Hematopoietic multipotent progenitor cell treated with erythropoietin and hydrocortisone succinate and interleukin-3 and kit ligand, for 17 days (in vitro differentiated cells): Measurements from ENCODE around the gene CD22.
"Not testable (repeated sequence)": the region's sequence is repeated elsewhere in the genome, so short reads cannot be mapped to it uniquely, and the experiment has no call there.

ENCODE experiments used
- DNase-seq: peaks from one replicate; pipeline ENCODE4 v3.0.0-alpha.2; 2015; ENCODE audit warnings: low spot score

CD22 gene

DNA sequence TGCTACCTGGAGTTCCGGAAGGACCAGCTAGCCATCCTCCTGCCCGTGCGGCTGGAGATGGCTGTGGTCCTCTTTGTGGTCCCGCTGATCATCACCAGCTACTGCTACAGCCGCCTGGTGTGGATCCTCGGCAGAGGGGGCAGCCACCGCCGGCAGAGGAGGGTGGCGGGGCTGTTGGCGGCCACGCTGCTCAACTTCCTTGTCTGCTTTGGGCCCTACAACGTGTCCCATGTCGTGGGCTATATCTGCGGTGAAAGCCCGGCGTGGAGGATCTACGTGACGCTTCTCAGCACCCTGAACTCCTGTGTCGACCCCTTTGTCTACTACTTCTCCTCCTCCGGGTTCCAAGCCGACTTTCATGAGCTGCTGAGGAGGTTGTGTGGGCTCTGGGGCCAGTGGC is 30.4 kb downstream of the CD22 start:
- DNase-seq = not testable (repeated sequence)

DNA sequence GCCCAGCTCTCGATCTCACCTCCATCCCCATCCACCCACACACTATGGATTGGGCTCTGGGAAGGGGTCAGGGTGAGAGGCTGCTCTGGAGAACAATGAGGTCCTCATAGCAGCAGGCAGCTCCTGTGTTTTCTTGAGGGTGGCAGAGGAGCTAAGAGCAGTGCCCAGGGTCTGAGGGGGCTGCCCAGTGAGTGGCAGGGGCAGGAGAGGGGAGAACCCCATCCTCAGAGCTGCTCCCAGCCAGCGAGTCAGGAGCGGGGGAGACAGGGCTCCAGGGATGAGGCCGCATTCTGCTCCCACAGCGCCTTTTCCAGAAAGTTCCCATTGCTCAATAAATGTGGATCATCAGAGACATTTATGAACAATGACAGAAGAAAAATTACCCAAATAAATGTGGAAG is 31.1 kb downstream of the CD22 start:
- not testable (repeated sequence) for DNase-seq

DNA sequence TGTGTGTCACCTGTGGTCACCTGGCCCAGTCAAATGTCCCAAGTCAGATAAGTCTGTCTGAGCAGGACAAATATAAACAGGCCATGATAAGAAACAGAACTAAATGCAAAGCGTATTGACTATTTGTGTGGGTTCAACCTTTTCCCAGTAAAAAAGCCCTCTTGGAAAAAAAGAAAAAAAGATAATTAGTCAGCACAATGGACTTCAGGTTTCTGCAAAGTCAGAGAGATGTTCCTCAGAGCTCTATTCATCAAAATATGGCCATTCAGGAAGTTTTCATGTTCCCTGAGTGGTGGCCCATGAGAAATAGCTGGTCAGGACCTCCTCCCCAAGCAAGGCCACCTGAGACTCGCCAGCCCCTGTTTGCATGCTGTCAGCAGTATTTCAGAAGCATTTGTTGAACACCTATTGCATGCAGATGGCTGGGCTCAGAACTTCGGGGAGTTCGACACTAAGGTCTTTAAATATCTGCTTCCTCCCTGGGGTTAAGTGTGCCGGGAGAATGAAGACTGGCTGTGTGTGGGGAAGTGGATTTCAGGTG is 32.0 kb downstream of the CD22 start:
- no peak for DNase-seq

DNA sequence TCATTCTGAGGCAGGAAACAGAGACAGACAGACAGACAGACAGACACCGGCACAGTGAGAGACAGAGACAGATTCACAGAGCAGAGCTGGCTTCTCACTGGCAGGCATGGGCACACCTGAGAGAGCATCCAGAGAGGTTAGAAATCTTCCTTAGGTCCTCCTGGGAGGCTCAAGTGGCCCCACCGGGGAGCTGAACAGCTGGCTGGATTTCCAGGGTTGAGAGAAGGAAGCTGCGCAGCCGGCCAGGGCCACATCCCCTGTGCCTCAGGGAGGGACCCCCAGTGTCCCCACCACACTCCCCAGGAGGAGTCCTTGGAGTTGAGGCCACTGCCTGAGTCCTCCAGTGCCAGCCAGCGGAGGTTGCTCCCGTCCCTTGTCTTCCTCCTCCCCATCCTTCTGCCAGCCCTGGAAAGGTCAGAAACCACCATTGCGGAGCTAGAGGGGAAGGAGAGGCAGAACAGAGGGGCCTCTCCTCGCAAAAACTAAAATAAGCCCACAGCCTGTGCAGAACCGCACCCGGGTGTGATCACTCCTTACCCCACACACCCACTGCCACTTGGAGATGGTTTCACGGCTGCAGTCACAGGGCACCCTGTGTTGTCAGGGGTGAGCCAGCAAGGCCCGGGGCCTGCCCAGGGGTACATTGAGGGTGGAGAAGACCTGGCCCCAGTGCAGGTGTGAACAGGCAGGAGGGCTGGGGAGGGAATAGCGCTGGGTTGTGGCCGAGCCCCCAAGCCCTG is 33.4 kb downstream of the CD22 start:
- DNase-seq = no peak

DNA sequence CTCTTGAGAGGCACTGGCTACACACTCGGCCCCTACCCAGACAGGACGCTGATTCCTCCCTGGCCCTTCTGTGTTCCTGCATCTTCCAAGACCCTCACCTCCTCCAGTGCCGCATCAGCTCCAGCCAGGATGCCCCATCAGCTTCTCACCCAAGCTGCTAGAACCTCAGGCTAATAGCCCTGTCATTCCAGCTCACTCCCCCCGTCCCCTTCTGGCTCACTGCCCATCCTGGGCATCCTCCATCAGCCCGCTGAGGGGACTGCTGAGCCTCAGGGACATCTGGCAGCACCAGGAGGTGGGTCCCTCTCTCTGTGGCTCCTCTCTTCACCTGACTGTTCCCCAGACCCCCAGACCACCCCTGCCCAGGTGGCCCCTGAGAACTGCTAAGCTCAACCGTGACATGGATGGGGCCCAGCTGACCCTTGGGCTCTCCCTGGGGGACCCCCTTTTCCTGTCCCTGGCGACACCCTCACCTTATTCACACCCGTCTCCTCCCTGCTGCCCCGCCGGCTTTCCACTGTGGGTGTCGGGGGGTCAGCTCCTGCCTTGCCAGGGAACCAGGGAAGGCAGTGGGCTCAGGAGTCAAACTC is 34.1 kb downstream of the CD22 start:
- no peak for DNase-seq

DNA sequence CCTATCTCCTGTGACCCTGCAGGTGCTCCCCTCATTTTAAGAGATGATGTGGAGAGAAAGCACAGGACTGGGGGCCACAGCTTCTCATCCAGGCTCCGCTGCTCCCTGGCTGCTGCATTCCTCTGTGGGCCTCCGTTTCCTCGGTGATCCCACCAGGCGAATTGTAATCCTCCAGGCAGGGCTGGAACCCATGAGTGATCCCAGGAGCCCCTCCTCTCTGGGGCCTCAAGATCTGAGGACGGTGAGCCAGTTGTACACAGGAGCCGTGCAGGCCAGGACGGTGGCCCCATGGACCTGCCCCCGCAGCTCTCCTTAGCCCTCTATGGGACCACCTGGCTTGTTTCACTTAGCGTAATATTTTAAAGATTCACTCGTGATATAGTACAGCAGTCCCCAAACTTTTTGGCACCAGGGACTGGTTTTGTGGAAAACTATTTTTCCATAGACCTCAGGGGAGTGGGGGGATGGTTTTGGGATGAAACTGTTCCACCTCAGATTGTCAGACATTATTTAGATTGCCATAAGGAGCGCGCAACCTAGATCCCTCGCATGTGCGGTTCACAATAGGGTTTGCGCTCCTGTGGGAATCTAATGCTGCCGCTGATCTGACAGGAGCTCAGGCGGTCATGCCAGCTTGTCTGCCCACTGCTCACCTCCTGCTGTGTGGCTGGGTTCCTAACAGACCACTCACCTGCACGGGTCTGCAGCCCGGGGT is 34.9 kb downstream of the CD22 start:
- DNase-seq = no peak

DNA sequence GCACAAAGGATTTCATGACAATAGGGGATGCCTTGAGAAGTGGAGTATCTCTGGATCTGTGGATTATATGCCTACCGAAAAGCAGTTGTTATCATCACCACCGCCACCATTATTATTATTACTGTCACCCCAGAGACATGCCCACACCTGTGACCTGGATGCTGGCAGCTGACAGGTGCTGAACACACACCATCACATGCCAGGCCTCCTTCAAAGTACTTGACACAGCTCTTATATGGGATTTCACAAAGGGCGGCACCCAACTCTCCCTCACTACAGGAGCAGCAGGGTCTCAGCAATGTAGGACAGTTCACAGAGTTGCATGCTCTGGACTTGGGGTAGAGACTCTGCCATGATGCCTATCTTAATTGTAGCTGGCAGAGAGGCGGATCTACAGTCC is 36.3 kb downstream of the CD22 start:
- DNase-seq = no peak

DNA sequence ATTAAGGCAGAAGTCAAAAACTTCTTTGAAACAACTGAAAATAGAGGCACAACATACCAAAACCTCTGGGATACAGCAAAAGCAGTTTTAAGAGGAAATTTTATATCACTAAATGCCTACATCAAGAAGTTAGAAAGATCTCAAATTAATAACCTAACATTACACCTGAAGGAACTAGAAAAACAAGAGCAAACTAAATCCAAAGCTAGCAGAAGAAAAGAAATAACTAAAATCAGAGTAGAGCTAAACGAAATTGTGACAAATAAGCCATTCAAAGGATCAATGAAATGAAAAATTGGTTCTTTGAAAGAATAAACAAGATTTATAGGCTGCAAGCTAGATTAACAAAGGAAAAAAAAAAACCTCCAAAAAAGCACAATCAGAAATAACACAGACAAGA is 39.4 kb downstream of the CD22 start:
- DNase-seq = no peak

DNA sequence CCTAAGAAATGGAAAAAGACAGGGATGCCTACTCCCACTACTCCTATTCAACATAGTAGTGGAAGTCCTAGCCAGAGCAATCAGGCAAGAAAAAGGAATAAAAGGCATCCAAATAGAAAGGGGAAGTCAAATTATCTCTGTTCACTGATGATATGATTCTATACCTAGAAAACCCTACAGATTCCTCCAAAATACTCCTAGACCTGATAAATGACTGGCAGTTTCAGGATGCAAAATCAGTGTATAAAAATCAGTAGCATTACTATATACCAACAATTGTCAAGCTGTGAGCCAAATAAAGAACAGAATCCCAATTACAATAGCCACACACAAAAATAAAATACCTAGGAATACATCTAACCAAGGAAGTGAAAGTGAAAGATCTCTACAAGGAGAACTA is 40.5 kb downstream of the CD22 start:
- no peak for DNase-seq

DNA sequence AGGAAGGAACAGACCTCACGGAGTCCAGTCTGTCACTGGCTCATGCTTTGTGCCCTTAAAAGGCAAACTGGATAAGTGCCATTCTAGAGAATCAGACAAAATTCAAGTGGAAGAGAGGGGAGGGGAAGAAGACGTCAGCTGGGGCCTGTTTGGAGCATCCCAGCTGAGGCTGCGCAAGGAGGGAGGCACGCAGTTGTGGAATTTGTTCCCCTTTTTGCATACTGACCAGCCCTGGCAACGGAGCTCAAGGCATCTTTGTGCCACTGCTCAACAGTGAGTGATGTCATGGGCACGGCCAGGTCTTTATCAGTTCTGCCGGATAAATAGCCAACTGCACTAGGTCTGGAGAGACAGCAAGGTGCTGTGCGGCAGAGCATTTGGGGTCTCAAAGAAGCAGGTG is 41.7 kb downstream of the CD22 start, which contains the start of gene GPR42:
GPR42 (plus strand) TSS at position 347 of the 400 bp plus-strand sequence. CDS start 292 bp downstream, outside the sequence.
- no peak for DNase-seq

DNA sequence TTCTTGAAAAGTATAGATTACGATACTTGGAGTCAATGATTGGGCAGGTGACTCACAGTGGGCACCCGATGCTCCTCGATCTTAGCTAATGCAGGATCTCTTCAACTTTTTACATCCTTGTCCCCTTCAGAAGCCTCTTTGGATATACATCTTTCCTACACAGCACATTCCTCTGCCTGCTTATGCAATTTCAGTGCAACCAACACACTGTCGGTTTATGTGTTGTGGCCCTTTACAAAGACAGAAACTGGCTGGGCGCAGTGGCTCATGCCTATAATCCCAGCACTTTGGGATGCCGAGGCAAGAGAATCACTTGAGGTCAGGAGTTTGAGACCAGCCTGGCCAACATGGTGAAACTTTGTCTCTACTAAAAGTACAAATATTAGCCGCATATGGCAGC is 44.5 kb downstream of the CD22 start:
- DNase-seq = no peak

DNA sequence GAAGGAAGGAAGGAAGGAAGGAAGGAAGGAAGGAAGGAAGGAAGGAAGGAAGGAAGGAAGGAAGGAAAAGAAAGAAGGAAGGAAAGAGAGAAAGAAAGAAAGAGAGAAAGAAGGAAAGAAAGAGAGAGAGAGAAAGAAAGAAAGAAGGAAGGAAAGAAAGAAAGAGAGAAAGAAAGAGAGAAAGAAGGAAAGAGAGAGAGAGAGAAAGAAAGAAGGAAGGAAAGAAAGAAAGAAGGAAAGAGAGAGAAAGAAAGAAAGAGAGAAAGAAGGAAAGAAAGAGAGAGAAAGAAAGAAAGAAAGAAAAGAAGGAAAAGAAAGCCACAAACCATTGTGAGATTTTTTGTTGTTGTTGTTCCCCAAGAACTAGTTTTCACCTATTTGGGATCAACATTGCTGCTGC is 45.0 kb downstream of the CD22 start:
- DNase-seq = not testable (repeated sequence)

DNA sequence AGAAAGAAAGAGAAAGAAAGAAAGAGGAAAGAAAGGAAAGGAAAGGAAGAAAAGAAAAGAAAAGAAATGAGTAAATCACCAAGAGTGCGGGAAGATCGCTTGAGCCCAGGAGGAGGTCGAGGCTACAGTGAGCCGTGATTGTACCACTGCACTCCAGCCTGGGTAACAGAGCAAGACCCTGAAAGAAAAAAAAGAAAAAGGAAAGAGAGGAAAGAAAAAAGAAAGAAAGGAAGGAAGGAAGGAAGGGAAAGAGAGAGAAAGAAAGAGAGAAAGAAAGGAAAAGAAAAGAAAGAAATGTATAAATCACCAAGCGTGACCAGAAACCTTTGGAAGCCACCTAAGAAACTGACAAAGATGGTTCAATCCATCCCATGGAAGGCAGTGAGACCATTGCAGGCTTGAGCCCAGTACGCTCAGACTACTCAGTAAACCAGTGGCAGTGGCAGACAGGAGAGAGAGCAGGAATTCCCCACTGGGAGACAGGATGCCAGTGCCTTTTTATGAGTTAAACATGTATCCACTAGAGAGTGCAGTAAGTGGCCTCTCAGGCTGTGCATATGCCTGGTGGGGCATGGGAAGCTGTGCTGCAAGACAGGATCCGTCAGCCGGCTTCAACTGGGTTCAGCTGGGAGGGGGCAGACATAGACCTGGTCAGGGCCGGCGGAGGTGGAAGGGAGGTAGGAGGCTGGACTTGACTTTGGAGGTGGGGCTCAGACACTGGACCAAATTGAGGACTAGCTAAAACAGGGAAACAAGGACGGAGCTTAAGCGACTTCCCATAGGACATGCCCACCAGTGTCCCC is 46.7 kb downstream of the CD22 start:
- DNase-seq = no peak

DNA sequence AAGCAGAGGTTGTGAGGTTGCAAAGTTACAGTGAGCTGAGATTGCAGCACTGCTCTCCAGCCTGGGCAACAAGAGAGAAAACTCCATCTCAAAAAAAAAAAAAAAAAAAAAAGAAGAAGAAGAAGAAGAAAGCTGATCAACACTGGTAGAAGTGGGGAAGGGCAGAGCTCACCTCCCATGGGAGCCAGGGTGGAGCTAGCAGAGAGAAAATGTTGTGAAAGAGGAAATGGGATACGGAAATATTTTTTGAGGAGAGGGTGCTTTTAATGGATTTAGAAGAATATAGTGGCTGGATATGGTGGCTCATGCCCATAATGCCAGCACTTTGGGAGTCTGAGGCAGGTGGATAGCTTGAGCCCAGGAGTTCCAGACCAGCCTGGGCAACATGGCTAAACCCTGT is 48.7 kb downstream of the CD22 start:
- DNase-seq = no peak

DNA sequence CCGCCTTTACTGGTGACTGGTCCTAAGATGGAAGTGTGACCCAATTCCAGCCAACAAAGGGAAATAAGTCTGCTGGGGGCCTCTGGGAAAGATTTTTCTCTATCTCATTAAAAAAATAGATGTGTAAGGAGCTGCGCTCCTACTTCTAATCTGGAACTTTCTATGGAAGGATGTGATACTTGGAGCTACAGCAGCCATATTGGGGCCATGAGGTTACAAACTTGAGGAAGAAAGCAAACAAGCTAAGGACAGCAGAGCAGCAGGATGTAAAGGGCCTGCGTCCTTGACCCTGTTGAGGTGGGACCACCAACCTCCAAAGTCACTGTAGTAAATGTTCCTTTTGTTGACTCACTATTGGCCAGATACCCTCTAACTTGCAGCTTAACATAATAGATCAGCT is 49.4 kb downstream of the CD22 start:
- no peak for DNase-seq

DNA sequence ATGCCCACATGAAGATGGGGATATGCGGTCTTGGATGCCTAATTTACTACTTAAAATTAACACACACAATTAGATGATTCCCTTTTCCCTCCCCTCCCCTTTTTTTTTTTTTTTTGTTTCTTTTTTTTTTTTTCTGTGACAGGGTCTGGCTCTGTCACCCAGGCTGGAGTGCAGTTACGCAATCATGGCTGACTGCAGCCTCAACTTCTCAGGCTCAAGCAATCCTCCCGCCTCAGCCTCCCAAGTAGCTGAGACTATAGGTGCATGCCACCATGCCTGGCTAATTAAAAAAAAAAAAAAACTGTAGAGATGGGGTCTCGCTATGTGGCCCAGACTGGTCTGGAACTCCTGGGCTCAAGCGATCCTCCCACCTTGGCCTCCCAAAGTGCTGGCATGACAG is 50.6 kb downstream of the CD22 start:
- DNase-seq = not testable (repeated sequence)

DNA sequence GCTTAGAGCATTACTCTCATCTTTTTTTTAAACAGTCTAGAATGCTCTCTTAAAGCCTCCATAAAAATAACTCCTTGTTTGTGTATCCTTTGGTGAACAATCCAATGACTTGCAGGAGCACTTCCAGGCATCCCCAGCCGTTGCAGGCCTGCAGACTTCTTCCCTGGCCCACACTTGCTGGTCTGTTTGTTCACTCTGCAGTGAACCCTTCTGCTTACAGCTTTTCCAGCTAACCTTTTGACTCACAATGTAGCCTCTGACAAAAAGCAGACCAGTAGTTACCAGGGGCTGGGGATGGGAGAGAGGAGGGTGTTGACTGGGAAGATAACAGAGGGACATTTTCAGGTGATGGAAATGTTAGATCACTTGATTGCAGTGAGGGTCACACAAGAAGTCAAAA is 51.0 kb downstream of the CD22 start:
- DNase-seq = no peak

DNA sequence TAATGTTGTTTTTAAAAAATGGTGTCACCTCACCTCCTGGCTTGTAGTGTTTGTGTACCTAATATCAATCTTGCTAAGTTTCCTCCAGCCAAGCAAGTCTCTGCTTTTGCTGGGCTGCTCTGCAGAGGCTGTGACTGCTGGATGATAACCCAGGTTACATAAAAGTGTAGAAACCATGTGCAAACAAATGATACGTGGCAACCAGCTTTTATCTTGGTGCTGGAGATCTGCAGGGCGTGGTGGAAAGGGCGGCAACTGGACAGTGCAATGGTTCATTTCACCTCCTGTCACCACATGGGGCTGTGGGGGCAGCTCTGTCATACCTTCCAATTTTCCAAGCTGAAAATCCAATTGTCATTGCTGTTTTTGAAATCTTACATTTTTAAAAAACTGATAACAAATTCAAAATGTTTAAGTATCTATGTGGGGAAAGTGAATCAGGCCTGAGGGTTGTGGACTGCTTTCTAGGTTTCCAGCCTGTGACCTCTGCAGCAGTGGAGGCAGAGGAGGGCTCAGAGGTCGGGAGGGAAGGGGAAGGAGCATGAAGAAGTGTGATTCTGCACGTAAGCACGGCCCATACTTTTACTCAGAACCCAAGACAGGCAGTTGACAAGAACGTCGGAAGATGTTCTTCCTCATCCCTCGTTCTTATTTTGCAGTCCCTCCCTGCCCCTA is 51.6 kb downstream of the CD22 start:
- DNase-seq = peak; percentile 15

DNA sequence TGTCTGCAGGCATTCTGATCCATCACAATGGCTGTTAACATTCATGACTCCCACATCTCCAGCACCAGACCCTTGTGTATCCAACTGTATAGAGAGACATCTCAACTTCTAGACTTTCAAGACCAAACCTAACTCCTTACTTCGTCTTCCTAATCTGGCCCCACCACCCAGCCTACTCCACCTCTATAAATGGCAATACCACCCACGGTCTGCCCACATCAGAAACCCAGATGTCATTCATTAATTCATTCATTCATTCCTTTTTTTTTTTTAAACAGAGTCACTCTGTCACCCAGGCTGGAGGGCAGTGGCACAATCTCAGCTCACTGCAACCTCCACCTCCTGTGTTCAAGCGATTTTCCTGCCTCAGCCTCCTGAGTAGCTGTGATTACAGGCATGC is 52.3 kb downstream of the CD22 start:
- DNase-seq = no peak

DNA sequence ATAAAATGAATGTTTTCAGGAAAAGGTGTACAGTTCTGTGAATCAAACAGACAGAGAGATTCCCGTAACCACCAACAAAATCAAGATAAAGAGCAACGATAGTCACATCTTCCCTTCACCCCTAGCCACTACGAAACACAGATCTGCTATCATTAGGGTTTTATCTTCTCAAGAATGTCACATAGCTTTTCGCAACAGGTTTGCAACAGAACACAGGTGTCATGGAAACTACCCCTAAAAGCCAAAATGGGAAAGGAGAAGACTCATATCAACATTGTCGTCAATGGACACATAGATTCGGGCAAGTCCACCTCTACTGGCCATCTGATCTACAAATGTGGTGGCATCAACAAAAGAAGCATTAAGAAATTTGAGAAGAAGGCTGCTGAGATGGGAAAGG is 52.9 kb downstream of the CD22 start:
- no peak for DNase-seq

DNA sequence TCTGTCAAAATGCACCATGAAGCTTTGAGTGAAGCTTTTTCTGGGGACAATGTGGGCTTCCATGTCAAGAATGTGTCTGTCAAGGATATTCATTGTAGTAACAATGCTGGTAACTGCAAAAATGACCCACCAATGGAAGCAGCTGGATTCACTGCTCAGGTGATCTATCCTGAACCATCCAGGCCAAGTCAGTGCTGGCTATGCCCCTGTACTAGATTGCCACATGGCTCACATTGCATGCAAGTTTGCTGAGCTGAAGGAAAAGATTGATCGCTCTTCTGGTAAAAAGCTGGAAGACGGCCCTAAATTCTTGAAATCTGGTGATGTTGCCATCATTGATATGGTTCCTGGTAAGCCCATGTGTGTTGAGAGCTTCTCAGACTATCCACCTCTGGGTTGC is 54.5 kb downstream of the CD22 start:
- no peak for DNase-seq
